GM06990 (cell line): ENCODE data around the gene KCNMB2.

Experiments
- DNase-seq: peaks from one replicate; pipeline ENCODE4 v3.0.0-alpha.2; 2011; ENCODE audit not compliant: insufficient read length; ENCODE audit errors: extremely low read depth
- H3K27me3 ChIP-seq: replicated peaks from 2 replicates; pipeline ENCODE4 v1.6.0; 2011; ENCODE audit warnings: low read length; ENCODE audit not compliant: control insufficient read depth, insufficient read depth
- H3K36me3 ChIP-seq: 2 replicates; pipeline ENCODE4 v1.5.1; 2011; ENCODE audit warnings: low read length; ENCODE audit not compliant: control insufficient read depth, insufficient read depth
- H3K4me3 ChIP-seq: replicated peaks from 2 replicates; pipeline ENCODE4 v1.5.1; 2011; ENCODE audit warnings: low read depth, mild to moderate bottlenecking, control low read depth, low read length
- CTCF ChIP-seq: IDR thresholded peaks from 2 replicates; pipeline ENCODE4 v1.5.1; 2011; ENCODE audit warnings: low read length, control low read depth, mild to moderate bottlenecking, inconsistent platforms; ENCODE audit not compliant: insufficient read depth, poor library complexity, severe bottlenecking

KCNMB2 gene

DNA sequence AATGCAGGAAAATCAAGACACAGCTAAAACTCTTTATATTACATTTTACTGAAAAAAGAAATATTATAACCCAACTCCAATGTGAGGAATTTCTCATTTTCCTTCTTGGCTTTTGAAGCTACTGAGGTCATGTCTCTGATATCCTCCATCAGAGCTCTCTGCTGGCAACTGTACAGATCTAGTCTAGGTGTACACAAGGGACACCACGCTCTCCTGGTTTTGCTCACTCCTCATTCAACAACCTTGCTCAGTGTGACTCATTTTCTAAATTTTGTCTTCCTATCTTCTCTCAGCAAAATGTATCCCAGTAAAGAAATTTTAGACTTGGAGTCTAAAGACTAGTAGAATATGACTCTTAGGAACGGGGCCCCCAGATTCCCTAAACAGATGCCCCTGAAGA, 144.3 kb downstream of the KCNMB2 start:
- TF ChIP-seq CTCF, result no peak
- Histone ChIP-seq H3K27me3 (no peaks in the 10 kb centered on the region), H3K36me3 (no peaks in the 10 kb centered on the region), H3K4me3 (no peak overlapping the region)
- no peak for DNase-seq

- no peak for DNase-seq
- Histone ChIP-seq H3K36me3 (no peaks in the 10 kb centered on the region), H3K4me3 (no peak overlapping the region), H3K27me3 (no peaks in the 10 kb centered on the region)
- TF ChIP-seq CTCF, result no peak
Measured at GRCh38 chr3:178684881-178685590, 148.8 kb downstream of the KCNMB2 start.

- H3K27me3 ChIP-seq, result no peaks in the 10 kb centered on the region
- no peak overlapping the region for H3K4me3 ChIP-seq
- no peak for DNase-seq
- no peak for TF ChIP-seq CTCF
- no peaks in the 10 kb centered on the region for H3K36me3 ChIP-seq
Measured at GRCh38 chr3:178685591-178685906, 149.3 kb downstream of the KCNMB2 start.

DNA sequence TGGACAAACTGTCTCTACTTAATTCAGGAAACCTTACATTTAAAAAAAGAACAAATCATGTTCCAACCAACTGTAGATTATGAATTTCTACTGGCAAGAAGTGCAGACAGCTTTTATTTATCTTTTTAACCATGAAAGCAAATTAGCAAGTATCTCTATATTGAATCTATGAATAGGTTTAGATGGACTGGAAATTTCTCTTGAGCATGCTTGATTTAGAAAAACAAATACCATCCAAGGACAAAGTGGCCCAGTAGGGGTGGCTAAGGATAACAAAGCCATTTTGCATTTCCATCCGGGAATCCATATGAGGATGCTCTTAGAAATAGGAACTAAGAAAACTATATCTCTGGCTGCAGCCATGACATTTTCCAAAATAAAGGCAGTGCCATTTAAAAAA, 150.6 kb downstream of the KCNMB2 start:
- TF ChIP-seq CTCF, result no peak
- Histone ChIP-seq H3K27me3 (no peaks in the 10 kb centered on the region), H3K36me3 (no peaks in the 10 kb centered on the region), H3K4me3 (no peak overlapping the region)
- no peak for DNase-seq

DNA sequence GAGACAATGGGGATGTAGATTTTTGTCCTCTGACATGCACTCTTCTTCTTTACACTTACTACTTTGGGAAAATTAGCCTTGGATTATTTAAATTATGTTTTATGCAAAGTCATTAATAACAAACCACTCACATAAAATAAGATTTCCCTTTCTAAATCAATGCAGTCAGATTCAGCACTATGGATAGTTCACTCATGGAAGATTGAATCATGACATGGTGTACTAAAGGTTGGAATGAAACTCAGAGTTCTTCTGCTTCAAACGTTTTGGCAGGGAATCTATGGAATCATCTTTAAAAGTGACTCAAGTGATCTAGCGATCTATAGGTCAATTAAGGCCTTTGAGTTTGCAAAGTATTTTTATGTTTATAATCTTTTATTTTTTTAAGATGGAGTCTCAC, 154.3 kb downstream of the KCNMB2 start:
- DNase-seq, result no peak
- Histone ChIP-seq H3K27me3 (no peaks in the 10 kb centered on the region), H3K36me3 (no peaks in the 10 kb centered on the region), H3K4me3 (no peak overlapping the region)
- no peak for TF ChIP-seq CTCF

DNA sequence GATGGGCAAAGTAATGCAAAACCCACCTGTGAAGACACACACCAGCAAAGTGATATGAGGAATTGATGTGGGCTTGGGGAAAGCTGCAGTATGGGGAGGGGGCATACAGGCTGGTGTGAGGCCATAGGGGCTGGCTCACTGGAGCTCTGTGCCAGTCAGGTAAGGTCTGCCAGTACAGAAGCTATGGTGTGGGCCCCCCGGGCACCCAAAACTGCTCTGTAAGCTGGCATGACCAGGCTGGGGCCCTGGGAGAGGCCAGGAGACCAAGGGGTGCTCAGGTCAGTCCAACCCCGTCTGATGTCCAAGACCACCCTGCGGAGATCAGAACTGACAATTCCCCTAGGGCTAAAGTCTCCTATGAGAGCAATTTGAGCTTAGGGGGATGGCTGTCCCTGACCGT, 163.1 kb downstream of the KCNMB2 start:
- H3K4me3 ChIP-seq, result no peak overlapping the region
- no peaks in the 10 kb centered on the region for H3K27me3 ChIP-seq
- no peak for TF ChIP-seq CTCF
- DNase-seq, result no peak
- H3K36me3 ChIP-seq, result no peaks in the 10 kb centered on the region
